Measurements from ENCODE around the gene DEFB129.
"Not testable (repeated sequence)": the region's sequence is repeated elsewhere in the genome, so short reads cannot be mapped to it uniquely, and the experiment has no call there.

- not testable (repeated sequence) for TF ChIP-seq CTCF, POLR2A (IDR thresholded peaks at IDR 0.05)
Measured at GRCh38 chr20:253447-253846, 26.4 kb downstream of the DEFB129 start.

Data from adrenal gland (tissue), 5 donors.